ENCODE results near the gene GATAD2B.

GRCh38 chr1:153818876-153819275, 103.9 kb downstream of the GATAD2B start:
- TF ChIP-seq ESRRA (CRISPR knock-in tag; IDR thresholded peaks at IDR 0.05; ENCODE audit: borderline replicate concordance), result no peak
- no peak for TF ChIP-seq MXD4 (CRISPR knock-in tag; IDR thresholded peaks at IDR 0.05; ENCODE audit: borderline replicate concordance)
- TF ChIP-seq CTCF (IDR thresholded peaks at IDR 0.05), result no peak
- no peak for TF ChIP-seq ATF2 (CRISPR knock-in tag; IDR thresholded peaks at IDR 0.05; ENCODE audit: borderline replicate concordance, low read depth)

Measured in WTC11 (cell line).